Neural progenitor cell (in vitro differentiated cells): Measurements from ENCODE around the gene GCAT. TPM values are rescaled to one million over a fixed set of nuclear protein-coding genes. Genes with fewer than 3 reads are reported as not detected.

ENCODE experiments used
- DNase-seq: peaks from one replicate; pipeline ENCODE4 v3.0.0-alpha.2; 2016; ENCODE audit warnings: low spot score
- H2AFZ ChIP-seq: fragments of 200-600 bp; sonication (generic); replicated peaks from 2 replicates; pipeline ENCODE4 v1.6.1; 2016; ENCODE audit warnings: antibody characterized with exemption
- H3F3A ChIP-seq: fragments of 200-600 bp; sonication (generic); 2 replicates; pipeline ENCODE4 v1.6.1; 2016; ENCODE audit warnings: antibody characterized with exemption, low read depth
- H3K27ac ChIP-seq: fragments of 200-600 bp; sonication (generic); 2 replicates; pipeline ENCODE4 v1.5.1; 2016; ENCODE audit warnings: mild to moderate bottlenecking
- H3K27me3 ChIP-seq: fragments of 200-600 bp; sonication (generic); 2 replicates; pipeline ENCODE4 v1.6.1; 2016; ENCODE audit warnings: mild to moderate bottlenecking, moderate library complexity
- H3K36me3 ChIP-seq: fragments of 200-600 bp; sonication (generic); 2 replicates; pipeline ENCODE4 v1.5.1; 2016
- H3K4me1 ChIP-seq: fragments of 200-600 bp; sonication (generic); 2 replicates; pipeline ENCODE4 v1.6.1; 2016; ENCODE audit warnings: mixed run types
- H3K4me2 ChIP-seq: fragments of 200-600 bp; sonication (generic); 2 replicates; pipeline ENCODE4 v1.6.1; 2016
- H3K4me3 ChIP-seq: fragments of 200-600 bp; sonication (generic); 2 replicates; pipeline ENCODE4 v1.5.1; 2016
- H3K79me2 ChIP-seq: fragments of 200-600 bp; sonication (generic); 2 replicates; pipeline ENCODE4 v1.6.1; 2016; ENCODE audit warnings: low read depth
- H3K9ac ChIP-seq: fragments of 200-600 bp; sonication (generic); 2 replicates; pipeline ENCODE4 v1.6.1; 2016
- H3K9me3 ChIP-seq: fragments of 200-600 bp; sonication (generic); 2 replicates; pipeline ENCODE4 v1.5.1; 2016; ENCODE audit warnings: low read depth
- H4K20me1 ChIP-seq: fragments of 200-600 bp; sonication (generic); 2 replicates; pipeline ENCODE4 v1.6.1; 2016; ENCODE audit warnings: low read depth
- H3K27ac Mint-ChIP-seq: 3 replicates; pipeline ENCODE4 v1.8.0; 2021; ENCODE audit warnings: mixed read lengths
- H3K27me3 Mint-ChIP-seq: 2 replicates; pipeline ENCODE4 v1.8.0; 2022; ENCODE audit warnings: low read depth, mild to moderate bottlenecking, inconsistent platforms, moderate library complexity, mixed read lengths; ENCODE audit not compliant: insufficient read depth
- H3K36me3 Mint-ChIP-seq: 3 replicates; pipeline ENCODE4 v1.8.0; 2021; ENCODE audit warnings: mixed read lengths
- H3K4me1 Mint-ChIP-seq: 3 replicates; pipeline ENCODE4 v1.8.0; 2021; ENCODE audit warnings: mixed read lengths
- H3K4me3 Mint-ChIP-seq: 3 replicates; pipeline ENCODE4 v1.8.0; 2021; ENCODE audit warnings: mild to moderate bottlenecking, moderate library complexity, mixed read lengths
- H3K9me3 Mint-ChIP-seq: 3 replicates; pipeline ENCODE4 v1.8.0; 2020; ENCODE audit warnings: mixed read lengths
- EZH2 ChIP-seq: fragments of 200-600 bp; sonication (generic); IDR thresholded peaks from 2 replicates; pipeline ENCODE4 v1.6.1; 2017; ENCODE audit warnings: antibody characterized with exemption, mild to moderate bottlenecking, moderate library complexity
- EZH2phosphoT487 ChIP-seq: fragments of 200-600 bp; sonication (generic); IDR thresholded peaks from 2 replicates; pipeline ENCODE4 v1.6.1; 2017; ENCODE audit warnings: antibody characterized with exemption
- total RNA-seq: library from RNA; depleted of rRNA; stranded (reverse); fragments of >200 nt; gene quantifications from 2 replicates; pipeline ENCODE4 v1.2.3, GENCODE V29; 2015; ENCODE audit warnings: low replicate concordance
- TF ChIP-seq, protein P1 (sequence below): fragments of 200-600 bp; sonication (generic); IDR thresholded peaks from 2 replicates; pipeline ENCODE4 v1.5.1; 2017; ENCODE audit warnings: antibody characterized with exemption, mild to moderate bottlenecking

Gene GCAT
- total RNA-seq, 1 donor from 2014 or later = 21.2 TPM

GRCh38 chr22:37760152-37760551, 47.6 kb upstream of the GCAT start:
- Histone ChIP-seq H3K27ac (no peak overlapping the region), H2AFZ (no peak overlapping the region), H3K4me1 (no peaks in the 10 kb centered on the region), H3F3A (no peaks in the 10 kb centered on the region), H3K9ac (no peak overlapping the region), H3K9me3 (no peaks in the 10 kb centered on the region), H3K4me2 (no peak overlapping the region), H3K79me2 (no peaks in the 10 kb centered on the region), H3K27me3 (no peaks in the 10 kb centered on the region), H3K36me3 (no peaks in the 10 kb centered on the region), H4K20me1 (peaks cover 7% of the 10 kb centered on the region), H3K4me3 (no peak overlapping the region)
- Mint-ChIP-seq H3K4me3 (no peak overlapping the region), H3K27me3 (peaks cover 6% of the 10 kb centered on the region), H3K27ac (no peak overlapping the region), H3K36me3 (peaks cover 24% of the 10 kb centered on the region), H3K4me1 (peaks cover 2% of the 10 kb centered on the region), H3K9me3 (no peaks in the 10 kb centered on the region)
- TF ChIP-seq, protein P1, sequence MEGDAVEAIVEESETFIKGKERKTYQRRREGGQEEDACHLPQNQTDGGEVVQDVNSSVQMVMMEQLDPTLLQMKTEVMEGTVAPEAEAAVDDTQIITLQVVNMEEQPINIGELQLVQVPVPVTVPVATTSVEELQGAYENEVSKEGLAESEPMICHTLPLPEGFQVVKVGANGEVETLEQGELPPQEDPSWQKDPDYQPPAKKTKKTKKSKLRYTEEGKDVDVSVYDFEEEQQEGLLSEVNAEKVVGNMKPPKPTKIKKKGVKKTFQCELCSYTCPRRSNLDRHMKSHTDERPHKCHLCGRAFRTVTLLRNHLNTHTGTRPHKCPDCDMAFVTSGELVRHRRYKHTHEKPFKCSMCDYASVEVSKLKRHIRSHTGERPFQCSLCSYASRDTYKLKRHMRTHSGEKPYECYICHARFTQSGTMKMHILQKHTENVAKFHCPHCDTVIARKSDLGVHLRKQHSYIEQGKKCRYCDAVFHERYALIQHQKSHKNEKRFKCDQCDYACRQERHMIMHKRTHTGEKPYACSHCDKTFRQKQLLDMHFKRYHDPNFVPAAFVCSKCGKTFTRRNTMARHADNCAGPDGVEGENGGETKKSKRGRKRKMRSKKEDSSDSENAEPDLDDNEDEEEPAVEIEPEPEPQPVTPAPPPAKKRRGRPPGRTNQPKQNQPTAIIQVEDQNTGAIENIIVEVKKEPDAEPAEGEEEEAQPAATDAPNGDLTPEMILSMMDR = no peak
- no peak for TF ChIP-seq EZH2phosphoT487
- TF ChIP-seq EZH2 = no peak
- no peak for DNase-seq

DNA sequence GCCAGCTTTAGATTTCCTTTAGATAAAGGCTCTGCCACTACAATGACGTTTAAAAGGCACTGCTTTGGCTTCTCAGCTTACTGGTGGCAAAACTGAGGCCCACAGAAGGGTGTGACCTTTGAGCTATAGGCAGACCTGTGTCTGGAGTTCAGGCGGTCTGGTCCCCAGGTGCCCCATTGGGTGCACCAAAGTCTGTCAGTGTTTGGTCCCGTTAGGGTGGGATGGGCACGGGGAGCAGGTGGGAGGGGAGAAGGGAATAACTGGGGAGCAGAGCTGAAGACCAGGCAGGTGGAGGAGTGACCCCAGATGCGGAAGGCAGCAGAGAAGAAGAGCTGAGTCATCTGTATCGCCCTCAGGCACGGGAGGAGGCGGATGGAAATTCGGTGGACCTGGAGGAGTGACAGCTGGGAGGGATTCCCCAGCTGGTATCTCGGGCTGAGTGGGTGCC, 45.3 kb upstream of the GCAT start:
- Histone ChIP-seq H3K4me2 (no peak overlapping the region), H3K4me3 (no peak overlapping the region), H3F3A (no peaks in the 10 kb centered on the region), H2AFZ (no peak overlapping the region), H3K9ac (no peak overlapping the region), H3K27ac (no peak overlapping the region), H3K4me1 (no peaks in the 10 kb centered on the region), H3K27me3 (no peaks in the 10 kb centered on the region), H3K9me3 (no peaks in the 10 kb centered on the region), H4K20me1 (peaks cover 6% of the 10 kb centered on the region), H3K79me2 (no peaks in the 10 kb centered on the region), H3K36me3 (no peaks in the 10 kb centered on the region)
- no peak for DNase-seq
- Mint-ChIP-seq H3K36me3 (peaks cover 24% of the 10 kb centered on the region), H3K4me3 (no peak overlapping the region), H3K4me1 (peaks cover 3% of the 10 kb centered on the region), H3K27me3 (peaks cover 6% of the 10 kb centered on the region), H3K27ac (no peak overlapping the region), H3K9me3 (no peaks in the 10 kb centered on the region)
- no peak for TF ChIP-seq EZH2phosphoT487
- TF ChIP-seq EZH2 = no peak
- TF ChIP-seq, protein P1 = no peak

- peaks cover 3% of the 10 kb centered on the region for H3K4me1 Mint-ChIP-seq
- H3K27ac Mint-ChIP-seq = no peak overlapping the region
- no peaks in the 10 kb centered on the region for H3K36me3 ChIP-seq
- peaks cover 6% of the 10 kb centered on the region for H3K27me3 Mint-ChIP-seq
- H3K36me3 Mint-ChIP-seq = peaks cover 24% of the 10 kb centered on the region
- no peak for DNase-seq
- H3K9me3 Mint-ChIP-seq = no peaks in the 10 kb centered on the region
- H3F3A ChIP-seq = no peaks in the 10 kb centered on the region
- no peak overlapping the region for H3K4me3 Mint-ChIP-seq
- H3K4me3 ChIP-seq = no peak overlapping the region
- no peak overlapping the region for H3K27ac ChIP-seq
- TF ChIP-seq EZH2 (no peak), EZH2phosphoT487 (no peak)
- TF ChIP-seq, protein P1 = no peak
- no peaks in the 10 kb centered on the region for H3K4me1 ChIP-seq
- no peaks in the 10 kb centered on the region for H3K9me3 ChIP-seq
- no peaks in the 10 kb centered on the region for H3K27me3 ChIP-seq
- H2AFZ ChIP-seq = no peak overlapping the region
- H4K20me1 ChIP-seq = peaks cover 6% of the 10 kb centered on the region
- no peaks in the 10 kb centered on the region for H3K79me2 ChIP-seq
- no peak overlapping the region for H3K9ac ChIP-seq
- H3K4me2 ChIP-seq = no peak overlapping the region
These were observed 44.7 kb upstream of the GCAT start for GRCh38 chr22:37763012-37763411.
